HG03095 (cell line): ENCODE data around the gene FNTB.
"Not testable (repeated sequence)": the region's sequence is repeated elsewhere in the genome, so short reads cannot be mapped to it uniquely, and the experiment has no call there.

Experiments used
- ATAC-seq: cut with Tn5 transposase; IDR thresholded peaks from one replicate; pipeline ENCODE4 v1.9.1; 2021; ENCODE audit warnings: moderate library complexity; ENCODE audit not compliant: unreplicated experiment

FNTB gene

DNA sequence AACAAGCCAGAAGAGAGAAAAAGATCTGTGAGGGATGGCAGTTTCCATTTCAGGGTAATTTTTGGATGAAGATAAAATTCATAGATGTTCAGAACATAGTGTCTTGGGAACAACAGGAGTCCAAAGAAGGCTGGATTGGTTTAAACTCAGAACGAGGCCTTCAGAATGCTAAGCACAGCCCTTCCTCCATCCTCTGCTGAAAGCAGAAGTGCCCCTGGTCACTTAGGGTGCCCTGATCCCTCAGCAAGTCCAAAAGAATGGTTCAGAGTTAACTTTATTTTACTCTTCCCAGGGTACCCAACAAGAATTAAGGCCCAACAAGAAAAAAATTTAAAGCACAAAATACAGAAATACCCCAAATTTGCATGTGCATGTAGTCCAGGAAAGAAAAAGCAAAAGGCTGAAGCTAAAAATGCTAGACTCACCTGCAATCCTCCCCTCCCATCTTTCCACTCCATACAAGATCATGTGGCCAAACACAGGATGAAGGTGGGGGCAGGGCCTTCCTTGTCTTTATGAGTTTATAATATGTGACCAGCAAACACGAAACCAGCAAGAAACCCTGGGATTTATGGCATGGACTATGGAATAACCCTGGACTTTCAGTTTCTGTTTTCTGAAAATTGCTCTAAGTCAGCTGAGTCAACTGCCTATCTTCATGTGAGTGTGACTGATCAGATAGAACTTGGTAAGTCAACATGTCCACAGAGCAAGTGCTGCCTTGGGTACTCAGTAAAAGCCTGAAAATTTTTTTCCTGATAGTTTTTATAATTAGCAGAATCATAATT is 94.5 kb downstream of the FNTB start:
- no peak for ATAC-seq

DNA sequence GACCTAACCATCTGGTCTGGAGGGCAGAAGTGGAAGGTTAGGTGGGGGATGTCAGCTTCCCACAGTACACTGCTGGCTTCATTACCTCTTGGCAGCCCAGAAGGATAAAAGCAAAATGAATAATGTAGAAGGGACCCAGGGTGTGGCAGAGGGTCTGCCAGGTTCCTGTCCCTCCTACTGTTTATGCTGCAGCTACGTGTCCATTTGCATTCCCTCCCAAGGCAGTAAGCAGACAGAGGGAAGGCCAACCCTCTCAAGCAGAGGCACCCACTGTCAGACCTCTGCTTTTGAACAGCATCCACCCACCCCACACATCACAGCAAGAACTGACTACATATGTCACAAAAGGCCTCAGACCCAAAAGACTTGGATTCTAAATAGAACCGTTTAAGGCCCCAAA is 96.2 kb downstream of the FNTB start:
- ATAC-seq: no peak

DNA sequence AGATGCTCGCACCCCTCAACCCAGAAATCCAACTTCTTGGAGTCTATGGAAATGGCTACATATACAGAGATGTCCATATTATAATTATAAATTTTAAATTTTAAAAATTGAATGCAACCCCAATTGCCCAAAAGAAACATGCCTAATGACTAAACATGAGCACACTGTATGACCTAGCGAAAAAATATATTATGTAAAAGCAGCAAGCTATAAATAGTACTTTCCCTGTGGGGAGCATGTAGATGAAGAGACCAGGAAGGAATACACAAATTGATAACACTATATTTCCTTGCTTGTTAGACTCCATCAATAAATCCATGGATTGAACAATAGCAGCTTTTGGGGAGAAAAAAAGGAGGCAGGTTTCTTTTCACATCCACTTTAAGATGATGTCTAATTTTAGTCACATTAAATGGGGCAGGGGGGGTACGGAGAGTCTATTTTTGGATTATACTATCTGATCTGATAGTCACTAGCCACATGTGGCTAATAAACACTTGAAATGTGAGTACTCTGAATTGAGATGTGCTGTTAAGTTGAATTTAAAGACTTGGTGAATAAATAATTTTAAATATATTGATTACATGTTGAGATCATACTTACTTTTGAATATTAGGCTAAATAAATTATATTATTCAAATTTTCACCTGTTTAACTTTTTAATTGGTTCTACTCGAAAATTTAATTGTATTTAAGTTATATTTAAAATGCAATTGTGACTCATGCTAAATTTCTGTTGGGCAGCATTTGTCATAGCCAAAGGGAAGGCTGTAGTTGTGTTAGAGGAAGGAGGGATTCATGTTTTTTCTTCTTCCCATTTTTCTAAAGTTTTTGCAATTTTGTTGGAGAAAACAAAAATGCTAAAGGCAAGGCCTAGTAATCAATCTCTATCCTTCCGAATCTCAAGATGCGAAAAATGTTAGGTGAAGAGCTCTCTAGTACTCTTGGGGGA is 98.1 kb downstream of the FNTB start:
- no peak for ATAC-seq

DNA sequence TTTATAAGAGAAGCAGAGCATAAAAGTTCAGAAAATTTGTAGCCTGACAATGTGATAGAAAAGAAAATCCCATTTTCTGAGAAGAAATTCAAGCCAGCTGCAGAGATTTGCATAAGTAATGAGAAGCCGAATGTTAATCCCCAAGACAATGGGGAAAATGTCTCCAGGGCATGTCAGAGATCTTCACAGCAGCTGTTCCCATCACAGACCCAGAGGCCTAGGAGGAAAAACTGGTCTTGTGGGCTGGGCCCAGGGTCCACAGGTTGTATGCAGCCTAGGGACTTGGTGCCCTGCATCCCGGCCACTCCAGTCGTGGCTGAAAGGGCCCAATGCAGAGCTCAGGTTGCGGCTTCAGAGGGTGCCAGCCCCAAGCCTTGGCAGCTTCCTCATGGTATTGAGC is 100.0 kb downstream of the FNTB start:
- not testable (repeated sequence) for ATAC-seq

DNA sequence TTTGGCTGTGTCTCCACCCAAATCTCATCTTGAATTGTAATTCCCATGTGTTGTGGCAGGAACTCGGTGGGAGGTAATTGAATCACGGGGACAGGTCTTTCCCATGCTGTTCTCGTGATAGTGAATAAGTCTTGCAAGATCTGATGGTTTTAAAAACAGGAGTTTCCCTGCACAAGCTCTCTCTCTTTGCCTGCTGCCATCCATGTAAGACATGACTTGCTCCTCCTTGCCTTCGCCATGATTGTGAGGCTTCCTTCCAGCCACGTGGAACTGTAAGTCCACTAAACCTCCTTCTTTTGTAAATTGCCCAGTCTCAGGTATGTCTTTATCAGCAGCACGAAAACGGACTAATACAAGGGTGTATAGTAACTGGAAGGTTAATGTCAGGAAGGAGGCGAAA is 101.1 kb downstream of the FNTB start:
- not testable (repeated sequence) for ATAC-seq

DNA sequence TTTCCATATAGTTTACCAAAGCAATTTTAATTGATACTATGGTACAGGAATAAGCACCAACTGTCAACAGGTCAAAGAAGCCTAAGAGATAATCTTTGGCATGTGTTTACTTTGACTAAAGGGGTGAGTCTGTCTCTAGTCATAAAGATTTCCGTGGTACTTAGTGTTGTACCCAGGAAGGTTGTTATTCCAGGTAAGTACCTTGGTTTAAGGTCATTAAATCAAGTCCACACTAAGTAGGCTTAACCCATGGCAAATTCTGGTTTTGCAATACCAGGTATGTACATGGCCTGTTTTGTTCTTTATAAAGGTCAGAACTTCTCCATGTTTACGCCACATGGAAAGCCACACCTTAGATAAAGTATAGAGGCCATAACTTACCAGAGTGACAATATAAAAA is 105.7 kb downstream of the FNTB start:
- ATAC-seq: no peak

DNA sequence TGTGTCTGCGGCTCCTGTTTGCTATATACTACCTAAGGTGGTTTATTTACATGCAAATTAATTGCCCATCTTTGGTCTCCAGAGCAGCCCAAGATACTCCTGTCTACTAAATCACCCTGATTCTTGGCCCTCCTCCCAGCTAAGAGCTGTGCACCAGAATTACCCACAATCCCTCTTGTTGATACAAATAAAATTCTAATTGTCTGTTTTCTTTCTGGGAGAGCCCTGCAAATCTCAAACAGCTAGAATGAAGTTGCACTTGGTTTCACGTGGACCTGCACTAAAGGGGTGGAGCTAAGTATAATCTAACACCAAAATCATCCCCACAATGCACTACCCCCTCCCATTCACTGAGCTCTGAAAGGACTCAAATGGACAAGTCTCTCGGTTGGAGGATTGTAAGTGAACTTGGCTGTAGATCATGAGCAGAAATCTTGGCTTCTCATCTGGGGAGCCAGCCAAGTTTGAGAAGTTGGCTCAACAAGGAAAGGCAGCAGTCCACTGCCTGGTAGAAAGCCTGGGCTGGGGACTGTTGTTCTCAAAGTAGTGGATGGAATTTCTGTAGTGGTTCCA is 109.0 kb downstream of the FNTB start:
- ATAC-seq: no peak

DNA sequence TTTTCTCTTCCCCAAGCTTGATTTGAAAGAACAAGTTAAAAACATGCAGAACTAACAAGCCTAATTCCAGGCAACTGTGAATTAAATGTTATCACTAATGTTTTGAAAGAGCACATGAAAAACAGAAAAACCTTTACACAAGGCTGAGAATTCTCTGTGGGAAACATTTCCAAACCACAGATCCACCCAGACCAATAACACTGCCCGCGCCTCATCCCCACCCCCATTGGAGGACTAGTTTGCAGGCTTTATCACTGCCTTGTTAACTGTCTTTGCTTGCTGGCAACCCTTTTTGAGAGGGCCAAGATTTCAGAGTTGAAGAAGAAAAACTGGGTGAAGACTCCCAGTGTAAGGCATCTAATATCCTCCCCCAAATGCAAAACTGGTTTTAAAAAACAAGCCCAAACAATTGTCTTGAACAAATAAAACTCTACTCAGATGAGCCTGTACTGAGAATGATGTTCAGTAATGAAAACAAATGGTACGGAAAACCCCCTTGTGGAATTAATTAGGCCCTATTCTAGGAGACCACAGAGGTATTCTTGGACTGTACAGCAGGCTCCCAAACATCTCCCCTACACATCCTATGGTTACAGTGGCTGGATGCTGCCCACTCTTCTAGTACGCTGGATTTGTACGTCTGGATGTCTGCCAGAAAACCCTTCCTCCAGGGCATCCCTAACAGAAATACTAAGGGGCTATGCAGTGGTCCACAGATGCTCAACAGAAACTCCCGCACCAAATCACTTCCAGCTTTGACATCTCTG is 109.8 kb downstream of the FNTB start:
- no peak for ATAC-seq

DNA sequence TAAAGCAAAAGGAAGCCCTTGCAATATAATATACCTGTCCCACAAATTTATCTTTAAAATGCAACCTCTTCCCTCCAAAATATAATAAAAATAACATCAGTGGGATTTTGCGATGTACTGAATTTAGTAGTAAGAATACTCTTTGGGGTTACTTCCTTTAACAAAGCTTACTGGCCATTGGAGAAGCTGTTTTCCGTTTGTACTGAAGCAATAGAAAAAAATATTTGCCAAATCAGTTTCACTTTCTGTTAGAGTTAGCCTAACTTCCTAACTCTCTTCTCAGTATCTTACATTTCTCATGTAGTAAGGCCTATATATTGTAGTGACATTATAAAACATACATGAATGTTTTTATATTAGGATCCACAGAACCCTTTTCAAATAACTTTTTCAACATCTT is 111.9 kb downstream of the FNTB start:
- no peak for ATAC-seq

DNA sequence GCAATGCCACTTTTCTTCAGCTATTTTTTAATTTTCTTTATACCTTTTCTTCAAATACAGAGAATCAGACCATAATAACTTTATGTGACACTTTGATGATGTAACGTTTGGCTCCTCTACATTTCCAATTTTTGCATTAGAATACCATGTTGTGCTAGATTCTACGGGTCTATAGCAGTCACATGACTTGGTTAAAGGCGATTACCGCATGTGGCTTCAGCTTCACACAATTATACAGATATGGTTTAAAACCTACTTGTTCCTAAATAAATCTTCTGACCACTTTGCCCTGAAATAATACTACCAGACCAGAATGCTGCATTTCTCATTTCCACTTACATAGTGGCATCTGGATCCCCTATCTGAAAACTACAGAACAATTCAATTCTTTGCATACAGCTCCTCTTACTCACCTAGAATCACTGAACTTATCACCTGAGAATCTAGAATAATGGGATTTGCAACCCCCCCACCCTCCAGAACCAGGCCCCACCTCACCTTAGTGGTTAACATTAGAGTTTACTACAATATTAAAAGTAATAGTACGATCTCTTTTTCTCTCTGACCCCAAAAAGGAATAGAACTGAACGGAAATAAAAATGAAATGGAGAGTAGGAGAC is 114.3 kb downstream of the FNTB start:
- no peak for ATAC-seq

DNA sequence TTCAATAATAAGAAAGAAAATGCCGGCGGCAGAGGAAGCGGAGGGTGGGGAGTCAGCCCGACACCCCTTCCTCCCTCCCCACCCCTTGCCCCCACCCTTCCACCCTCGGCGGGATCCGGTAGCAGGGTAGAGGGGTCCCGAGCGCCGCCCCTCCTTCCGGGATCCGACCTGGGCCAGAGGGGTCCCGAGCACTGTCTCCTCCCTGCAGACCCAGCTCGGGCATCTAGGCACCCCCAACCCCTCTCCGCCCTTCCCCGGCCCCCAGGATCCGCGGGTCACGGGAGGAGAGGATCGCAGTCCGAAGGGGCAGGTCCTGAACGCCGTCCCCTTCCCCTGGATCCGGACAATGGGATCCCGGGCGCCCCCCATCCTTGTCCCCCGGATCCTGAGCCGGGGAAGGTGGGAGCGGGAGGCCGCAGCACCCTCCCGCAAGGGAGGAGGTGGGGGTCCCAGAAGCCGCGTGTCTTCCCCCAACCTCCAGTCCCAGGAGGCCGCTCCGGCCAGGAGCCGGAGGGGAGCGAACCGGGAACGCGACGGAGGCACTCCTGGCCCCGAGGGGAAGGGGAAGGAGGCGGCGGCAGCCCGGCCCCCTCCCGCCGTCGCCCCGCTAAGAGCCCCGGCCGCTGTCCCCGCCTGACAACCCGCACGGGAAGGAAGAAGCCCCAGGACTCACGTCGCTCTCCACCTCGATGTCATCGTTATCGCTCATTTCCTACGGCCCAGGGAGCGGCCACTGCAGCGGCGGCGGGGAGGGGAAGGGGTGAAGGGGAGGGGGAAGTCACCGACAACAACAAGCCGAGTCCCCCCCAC is 115.1 kb downstream of the FNTB start:
- no peak for ATAC-seq

DNA sequence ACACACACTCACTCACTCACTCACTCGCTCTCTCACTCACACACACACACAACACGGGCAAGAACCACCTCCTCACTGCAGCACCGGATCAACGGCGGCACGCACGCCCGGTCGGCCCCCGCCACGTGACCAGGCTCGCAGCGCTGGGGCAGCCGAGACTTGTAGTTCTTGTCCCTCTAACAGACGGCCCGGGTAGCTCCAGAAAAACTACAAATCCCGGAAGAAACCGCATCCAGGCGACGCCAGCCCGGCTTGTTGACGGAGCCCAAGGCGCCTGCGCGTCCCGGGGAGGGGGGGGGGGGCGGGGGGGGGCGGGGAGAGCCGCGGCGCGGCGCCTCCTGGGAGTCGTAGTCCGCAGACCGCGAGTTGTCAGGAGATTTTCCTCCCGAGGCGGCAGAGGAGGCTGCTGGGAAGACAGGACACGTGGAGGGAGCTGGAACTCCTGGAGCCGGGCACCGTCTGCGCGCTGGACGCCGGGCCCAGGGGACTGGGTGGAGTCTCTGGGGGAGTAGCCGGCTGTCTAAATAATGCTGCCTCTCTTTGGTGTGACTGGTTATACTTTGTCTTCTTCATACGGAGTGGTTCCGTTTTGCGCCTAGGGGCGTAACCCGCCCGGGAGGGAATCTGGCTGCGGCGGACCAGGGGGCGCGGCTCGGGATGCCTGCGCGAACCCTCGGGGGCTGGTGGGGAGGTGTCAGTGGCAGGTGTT is 115.9 kb downstream of the FNTB start, which contains the start of gene MAX:
MAX (minus strand) TSS at position 77 of the 709 bp plus-strand sequence. CDS start 178 bp downstream, outside the sequence.
- ATAC-seq: peak; percentile 83

DNA sequence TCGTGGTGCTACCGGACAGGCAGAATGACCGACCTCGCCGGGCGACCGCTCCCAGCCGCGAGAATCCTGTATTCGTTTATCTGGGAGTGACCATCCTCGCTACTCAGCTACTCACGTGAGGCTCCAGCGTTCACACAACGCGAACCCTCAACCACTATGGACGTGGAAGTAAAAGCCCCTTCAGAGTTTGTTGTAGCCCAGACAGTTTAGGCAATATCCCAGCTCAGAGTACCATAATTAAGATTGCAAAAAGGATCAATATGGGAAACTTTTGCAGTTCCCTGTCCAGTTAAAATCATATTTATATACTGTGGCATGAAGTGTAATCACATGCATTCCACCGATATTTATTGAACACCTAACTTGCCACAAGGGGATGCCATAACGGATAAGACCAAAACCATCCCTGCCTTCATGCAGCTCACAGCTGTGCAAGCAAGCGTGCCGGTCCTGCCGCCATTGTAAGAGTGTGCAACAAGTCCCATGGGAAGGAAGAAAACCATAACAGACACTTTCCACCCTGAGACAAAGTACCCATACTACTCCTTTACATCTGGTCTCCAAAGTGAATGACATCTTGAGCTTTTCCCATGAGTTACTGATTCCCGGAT is 116.6 kb downstream of the FNTB start:
- ATAC-seq: no peak

DNA sequence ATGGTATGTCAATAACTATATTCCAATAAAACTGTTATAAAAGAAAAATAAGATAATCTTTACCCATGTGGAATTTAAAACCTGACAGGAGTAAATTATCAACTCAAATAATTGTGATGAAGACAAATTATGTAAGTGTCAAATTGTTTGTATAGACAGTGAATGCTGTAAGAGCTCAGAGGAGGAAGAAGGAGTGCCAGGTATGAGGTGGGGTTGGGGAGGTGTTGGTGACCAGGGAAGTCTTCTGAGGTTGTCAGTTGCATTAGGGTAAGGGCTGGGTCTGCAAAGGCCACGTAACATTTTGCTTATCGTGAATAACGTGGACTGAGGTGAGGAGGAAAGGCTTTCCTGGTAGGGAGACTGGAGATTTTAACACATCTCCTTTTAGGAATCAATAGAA is 118.1 kb downstream of the FNTB start:
- ATAC-seq: no peak

DNA sequence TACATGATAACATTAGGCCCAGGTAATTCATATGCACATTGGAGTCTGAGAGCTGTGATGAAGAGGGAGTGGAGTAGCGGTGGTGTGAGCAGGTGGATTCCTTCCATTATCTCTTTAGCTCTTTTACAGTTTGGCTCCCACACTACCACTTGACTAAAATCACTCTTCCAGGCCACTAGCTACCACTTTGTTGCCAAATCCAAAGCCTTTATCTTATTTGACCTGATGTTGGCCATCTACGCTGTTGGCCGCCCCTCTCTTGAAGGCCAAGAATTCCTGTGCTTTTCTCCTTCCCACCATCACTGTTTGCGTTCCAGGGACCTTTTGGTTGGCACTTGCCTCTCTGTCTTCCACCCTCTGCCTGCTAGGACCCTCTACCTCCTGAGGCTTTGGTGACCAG is 119.6 kb downstream of the FNTB start:
- no peak for ATAC-seq

DNA sequence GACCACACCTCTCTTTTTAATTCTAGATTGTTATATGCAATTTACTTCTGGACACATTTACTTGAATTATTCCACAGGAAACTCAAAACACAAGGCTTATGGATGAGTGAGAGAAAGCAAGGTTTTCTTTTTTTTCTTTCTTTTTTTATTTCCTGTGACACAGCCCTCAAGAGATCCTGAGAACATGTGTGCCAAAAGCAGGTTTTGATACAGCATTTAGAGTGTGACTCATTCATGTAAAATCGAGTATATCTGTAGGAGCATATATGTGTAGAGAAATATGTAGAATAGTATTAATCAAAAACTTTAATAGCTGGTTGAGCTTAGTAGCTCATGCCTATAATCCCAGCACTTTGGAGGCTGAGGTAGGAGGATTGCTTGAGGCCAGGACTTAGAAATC is 120.0 kb downstream of the FNTB start:
- ATAC-seq: no peak

DNA sequence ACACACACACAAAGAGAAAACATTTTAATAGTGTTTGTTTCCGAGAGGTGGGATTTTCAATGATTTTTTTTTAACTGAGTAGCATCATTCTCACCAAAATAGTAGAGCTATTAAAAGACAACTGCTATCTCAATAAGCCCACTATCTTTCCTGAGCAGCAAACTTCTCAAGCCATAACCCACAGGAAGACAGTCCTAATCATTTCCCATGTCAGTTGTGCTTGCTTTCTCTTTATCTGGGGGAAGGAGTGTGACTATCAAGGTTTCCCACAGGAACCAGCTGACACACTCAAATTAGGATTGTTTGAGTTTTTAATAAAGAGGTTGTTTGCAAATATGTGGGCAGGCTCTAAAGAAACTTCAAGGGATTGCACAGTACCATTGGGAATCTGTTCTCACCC is 120.5 kb downstream of the FNTB start:
- no peak for ATAC-seq

DNA sequence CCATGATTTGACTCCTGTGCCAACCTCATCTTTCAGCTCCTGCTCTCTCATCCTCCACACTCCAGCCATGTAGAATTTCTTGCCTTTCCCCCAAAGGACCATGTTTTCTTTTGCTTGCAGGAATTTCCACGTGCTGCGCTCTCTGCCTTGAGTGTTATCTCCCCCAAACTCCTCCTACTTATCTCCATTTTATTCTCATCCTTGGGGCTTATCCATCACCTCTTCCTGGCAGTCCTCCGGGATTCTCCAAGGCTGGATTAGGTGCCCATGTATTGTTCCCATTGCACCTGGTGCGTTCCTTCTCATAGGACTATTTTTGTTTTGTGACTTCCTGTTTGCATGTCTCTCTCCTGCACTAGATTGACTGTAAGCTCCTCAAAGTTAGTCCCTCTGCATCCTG is 122.7 kb downstream of the FNTB start:
- no peak for ATAC-seq

DNA sequence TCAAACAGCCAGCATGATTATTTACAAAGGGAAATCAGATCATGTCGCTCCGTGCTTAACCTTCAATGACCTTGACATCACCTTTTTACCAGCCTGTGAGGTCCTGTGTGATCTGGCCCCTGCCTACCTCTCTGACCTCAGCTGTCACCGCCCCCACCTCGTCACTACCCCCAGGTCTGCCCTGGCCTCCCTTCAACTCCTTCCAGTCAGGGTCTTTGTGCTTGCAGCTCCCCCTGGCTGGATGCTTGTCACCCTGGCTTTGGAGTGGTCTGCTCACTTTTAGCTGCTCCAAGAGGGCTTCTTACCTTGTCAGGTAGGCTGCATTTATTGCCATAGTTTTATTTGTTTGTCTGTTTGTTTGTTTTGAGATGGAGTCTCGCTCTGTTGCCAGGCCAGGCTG is 123.8 kb downstream of the FNTB start:
- no peak for ATAC-seq
